Measurements from ENCODE around the gene SPTBN4.
"Not testable (repeated sequence)": the region's sequence is repeated elsewhere in the genome, so short reads cannot be mapped to it uniquely, and the experiment has no call there.

SPTBN4 gene

DNA sequence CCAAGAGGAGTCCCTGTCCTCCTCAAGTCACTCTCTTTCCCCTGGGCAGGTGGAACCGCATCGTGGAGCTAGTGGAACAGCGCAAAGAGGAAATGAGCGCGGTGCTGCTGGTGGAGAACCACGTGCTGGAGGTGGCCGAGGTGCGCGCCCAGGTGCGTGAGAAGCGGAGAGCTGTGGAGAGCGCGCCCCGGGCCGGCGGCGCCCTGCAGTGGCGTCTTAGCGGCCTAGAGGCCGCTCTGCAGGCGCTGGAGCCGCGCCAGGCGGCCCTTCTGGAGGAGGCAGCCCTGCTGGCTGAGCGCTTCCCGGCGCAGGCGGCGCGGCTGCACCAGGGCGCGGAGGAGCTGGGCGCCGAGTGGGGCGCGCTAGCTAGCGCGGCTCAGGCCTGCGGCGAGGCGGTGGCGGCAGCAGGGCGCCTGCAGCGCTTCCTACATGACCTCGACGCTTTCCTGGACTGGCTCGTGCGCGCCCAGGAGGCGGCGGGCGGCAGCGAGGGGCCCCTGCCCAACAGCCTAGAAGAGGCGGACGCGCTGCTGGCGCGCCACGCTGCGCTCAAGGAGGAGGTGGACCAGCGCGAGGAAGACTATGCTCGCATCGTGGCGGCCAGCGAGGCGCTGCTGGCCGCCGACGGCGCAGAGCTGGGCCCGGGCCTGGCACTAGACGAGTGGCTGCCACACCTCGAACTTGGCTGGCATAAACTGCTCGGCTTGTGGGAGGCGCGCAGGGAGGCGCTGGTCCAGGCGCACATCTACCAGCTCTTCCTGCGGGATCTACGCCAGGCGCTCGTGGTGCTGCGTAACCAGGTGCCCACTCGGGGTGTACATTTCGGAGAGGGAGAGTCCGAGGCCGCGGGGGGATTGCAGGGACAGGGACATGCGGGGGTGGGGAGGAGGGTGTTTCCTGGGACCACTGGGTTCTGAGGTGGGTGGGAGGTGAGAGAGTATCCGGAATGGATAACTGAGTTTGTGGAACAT lies 52.8 kb downstream of the SPTBN4 start:
- Histone ChIP-seq H3K27me3 (ENCODE audit: insufficient read depth, insufficient read length) (peaks cover 44% of the 10 kb centered on the region), H3K4me3 (ENCODE audit: insufficient read length, low read depth) (no peak overlapping the region), H3K9ac (ENCODE audit: insufficient read length, low read depth) (peak overlapping the region; percentile 50), H3K4me1 (ENCODE audit: insufficient read depth, insufficient read length) (no peaks in the 10 kb centered on the region), H3K36me3 (ENCODE audit: insufficient read depth, insufficient read length, low read length) (no peaks in the 10 kb centered on the region), H3K9me3 (ENCODE audit: insufficient read depth, low read length) (peaks cover 20% of the 10 kb centered on the region)
- TF ChIP-seq SUZ12 (IDR thresholded peaks at IDR 0.05; ENCODE audit: extremely low read depth, insufficient read depth, insufficient read length): no peak
- TF ChIP-seq ZNF274 (IDR thresholded peaks at IDR 0.05; ENCODE audit: low read depth, low read length): no peak
- no peak for TF ChIP-seq YY1 (IDR thresholded peaks at IDR 0.05; ENCODE audit: insufficient read depth, insufficient read length)
- DNase-seq (ENCODE audit: low read depth, low spot score): no peak

DNA sequence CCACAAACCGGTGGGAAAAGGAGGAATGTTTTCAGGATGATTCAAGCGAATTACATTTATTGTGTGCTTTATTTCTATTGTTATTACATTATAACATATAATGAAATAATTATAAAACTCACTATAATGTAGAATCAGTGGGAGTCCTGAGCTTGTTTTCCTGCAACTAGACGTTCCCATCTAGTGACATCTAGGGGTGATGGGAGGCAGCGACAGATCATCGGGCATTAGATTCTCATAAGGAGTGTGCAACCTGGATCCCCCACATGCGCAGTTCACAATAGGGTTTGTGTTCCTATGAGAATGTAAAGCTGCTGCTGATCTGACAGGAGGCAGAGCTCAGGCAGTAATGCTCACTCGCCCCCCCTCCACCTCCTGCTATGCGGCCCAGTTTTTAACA lies 54.5 kb downstream of the SPTBN4 start:
- Histone ChIP-seq H3K9me3 (ENCODE audit: insufficient read depth, low read length) (peaks cover 20% of the 10 kb centered on the region), H3K9ac (ENCODE audit: insufficient read length, low read depth) (no peak overlapping the region), H3K4me1 (ENCODE audit: insufficient read depth, insufficient read length) (no peaks in the 10 kb centered on the region), H3K27me3 (ENCODE audit: insufficient read depth, insufficient read length) (peaks cover 34% of the 10 kb centered on the region), H3K4me3 (ENCODE audit: insufficient read length, low read depth) (no peak overlapping the region), H3K36me3 (ENCODE audit: insufficient read depth, insufficient read length, low read length) (no peaks in the 10 kb centered on the region)
- DNase-seq (ENCODE audit: low read depth, low spot score): no peak
- TF ChIP-seq YY1 (IDR thresholded peaks at IDR 0.05; ENCODE audit: insufficient read depth, insufficient read length): no peak
- no peak for TF ChIP-seq SUZ12 (IDR thresholded peaks at IDR 0.05; ENCODE audit: extremely low read depth, insufficient read depth, insufficient read length)
- TF ChIP-seq ZNF274 (IDR thresholded peaks at IDR 0.05; ENCODE audit: low read depth, low read length): no peak

DNA sequence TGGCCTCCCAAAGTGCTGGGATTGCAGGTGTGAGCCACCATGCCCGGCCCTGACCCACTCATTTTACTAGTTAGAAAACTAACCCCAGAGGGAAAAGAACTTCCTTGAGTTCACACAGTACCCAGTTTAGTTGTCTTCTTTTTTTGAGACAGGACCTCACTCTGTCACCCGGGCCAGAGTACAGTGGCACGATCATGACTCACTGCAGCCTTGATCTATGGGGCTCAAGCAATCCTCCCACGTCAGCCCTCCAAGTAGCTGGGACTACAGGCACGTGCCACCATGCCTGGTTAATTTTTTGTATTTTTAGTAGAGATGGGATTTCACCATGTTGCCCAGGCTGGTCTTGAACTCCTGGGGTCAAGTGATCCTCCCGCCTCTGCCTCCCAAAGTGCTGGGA lies 55.1 kb downstream of the SPTBN4 start:
- H3K4me1 ChIP-seq (ENCODE audit: insufficient read depth, insufficient read length); H3K4me3 ChIP-seq (ENCODE audit: insufficient read length, low read depth); DNase-seq (ENCODE audit: low read depth, low spot score); H3K36me3 ChIP-seq (ENCODE audit: insufficient read depth, insufficient read length, low read length); H3K9ac ChIP-seq (ENCODE audit: insufficient read length, low read depth): not testable (repeated sequence)
- Histone ChIP-seq H3K9me3 (ENCODE audit: insufficient read depth, low read length) (peaks cover 20% of the 10 kb centered on the region), H3K27me3 (ENCODE audit: insufficient read depth, insufficient read length) (peaks cover 34% of the 10 kb centered on the region)

DNA sequence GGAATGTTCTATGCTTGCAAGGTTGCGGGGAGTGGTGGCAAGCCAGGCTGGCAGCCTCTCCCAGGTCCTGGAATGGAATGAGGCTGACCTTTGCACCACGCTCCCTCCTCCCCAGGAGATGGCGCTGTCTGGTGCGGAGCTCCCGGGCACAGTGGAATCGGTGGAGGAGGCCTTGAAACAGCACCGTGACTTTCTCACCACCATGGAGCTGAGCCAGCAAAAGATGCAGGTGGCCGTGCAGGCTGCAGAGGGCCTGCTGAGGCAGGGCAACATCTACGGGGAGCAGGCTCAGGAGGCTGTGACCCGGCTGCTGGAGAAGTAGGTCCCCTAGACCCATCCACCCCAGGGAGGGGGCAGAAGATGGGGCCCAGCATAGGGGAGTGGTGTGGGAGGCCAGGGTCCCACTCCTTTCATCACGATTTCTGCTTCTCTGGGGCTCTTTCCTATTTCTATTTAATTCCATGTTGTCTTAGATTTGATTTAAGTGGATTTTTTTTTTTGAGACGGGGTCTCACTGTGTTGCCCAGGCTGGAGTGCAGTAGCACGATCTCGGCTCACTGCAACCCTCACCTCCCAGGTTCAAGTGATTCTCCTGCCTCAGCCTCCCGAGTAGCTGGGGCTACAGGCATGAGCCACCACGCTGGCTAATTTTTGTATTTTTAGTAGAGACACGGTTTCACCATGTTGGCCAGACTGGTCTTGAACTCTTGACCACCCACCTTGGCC lies 56.7 kb downstream of the SPTBN4 start:
- Histone ChIP-seq H3K4me3 (ENCODE audit: insufficient read length, low read depth) (no peak overlapping the region), H3K4me1 (ENCODE audit: insufficient read depth, insufficient read length) (peaks cover 3% of the 10 kb centered on the region)

DNA sequence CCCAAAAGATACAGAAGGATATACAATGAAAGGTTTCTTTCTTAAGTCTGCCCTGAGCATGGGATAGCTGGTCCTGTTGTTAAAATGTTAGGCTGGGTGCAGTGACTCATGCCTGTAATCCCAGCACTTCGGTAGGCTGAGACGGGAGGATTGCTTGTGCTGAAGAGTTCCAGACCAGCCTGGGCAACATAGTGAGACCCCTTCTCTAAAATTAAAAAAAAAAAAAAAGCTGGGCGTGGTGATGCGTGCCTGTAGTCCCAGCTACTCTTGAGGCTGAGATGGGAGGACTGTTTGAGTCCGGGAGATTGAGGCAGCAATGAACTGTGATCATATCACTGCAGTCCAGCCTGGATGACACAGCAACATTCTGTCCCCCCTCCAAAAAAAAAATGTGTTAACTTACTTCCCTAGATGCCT lies 57.3 kb downstream of the SPTBN4 start:
- no peak overlapping the region for H3K9ac ChIP-seq (ENCODE audit: insufficient read length, low read depth)
- TF ChIP-seq ZNF274 (IDR thresholded peaks at IDR 0.05; ENCODE audit: low read depth, low read length): no peak
- TF ChIP-seq YY1 (IDR thresholded peaks at IDR 0.05; ENCODE audit: insufficient read depth, insufficient read length): no peak
- no peak for TF ChIP-seq SUZ12 (IDR thresholded peaks at IDR 0.05; ENCODE audit: extremely low read depth, insufficient read depth, insufficient read length)
- no peaks in the 10 kb centered on the region for H3K36me3 ChIP-seq (ENCODE audit: insufficient read depth, insufficient read length, low read length)
- H3K27me3 ChIP-seq (ENCODE audit: insufficient read depth, insufficient read length): peaks cover 18% of the 10 kb centered on the region
- H3K9me3 ChIP-seq (ENCODE audit: insufficient read depth, low read length): peaks cover 13% of the 10 kb centered on the region
- DNase-seq (ENCODE audit: low read depth, low spot score): no peak
- H3K4me3 ChIP-seq (ENCODE audit: insufficient read length, low read depth): no peak overlapping the region
- H3K4me1 ChIP-seq (ENCODE audit: insufficient read depth, insufficient read length): peaks cover 7% of the 10 kb centered on the region

More for the DNA sequence above, 56.7 kb downstream of the SPTBN4 start:
- Histone ChIP-seq H3K9ac (ENCODE audit: insufficient read length, low read depth) (no peak overlapping the region), H3K27me3 (ENCODE audit: insufficient read depth, insufficient read length) (peaks cover 24% of the 10 kb centered on the region), H3K36me3 (ENCODE audit: insufficient read depth, insufficient read length, low read length) (no peaks in the 10 kb centered on the region), H3K9me3 (ENCODE audit: insufficient read depth, low read length) (peaks cover 20% of the 10 kb centered on the region)
- peak; percentile 55 for DNase-seq (ENCODE audit: low read depth, low spot score)
- no peak for TF ChIP-seq SUZ12 (IDR thresholded peaks at IDR 0.05; ENCODE audit: extremely low read depth, insufficient read depth, insufficient read length)
- no peak for TF ChIP-seq YY1 (IDR thresholded peaks at IDR 0.05; ENCODE audit: insufficient read depth, insufficient read length)
- TF ChIP-seq ZNF274 (IDR thresholded peaks at IDR 0.05; ENCODE audit: low read depth, low read length): no peak

DNA sequence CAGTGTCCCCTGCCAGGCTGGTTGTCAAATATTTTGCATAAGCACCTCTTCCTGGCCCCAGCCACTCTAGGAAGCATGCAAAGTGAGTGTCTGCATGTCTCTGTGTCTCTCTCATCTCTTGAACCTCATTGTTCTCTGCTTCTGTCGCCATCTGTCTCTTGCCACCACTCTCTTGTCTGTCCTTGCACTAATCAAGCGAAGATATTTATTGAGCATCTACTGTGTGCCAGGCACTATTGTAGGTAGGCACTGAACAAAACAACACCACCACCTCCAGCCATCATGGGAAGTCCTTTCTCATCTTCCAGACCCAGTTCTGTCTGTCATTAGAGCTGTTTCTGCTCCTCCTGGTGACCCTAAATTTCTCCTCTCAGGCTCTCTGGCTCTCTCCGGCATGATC lies 57.9 kb downstream of the SPTBN4 start:
- no peak for TF ChIP-seq ZNF274 (IDR thresholded peaks at IDR 0.05; ENCODE audit: low read depth, low read length)
- TF ChIP-seq SUZ12 (IDR thresholded peaks at IDR 0.05; ENCODE audit: extremely low read depth, insufficient read depth, insufficient read length): no peak
- TF ChIP-seq YY1 (IDR thresholded peaks at IDR 0.05; ENCODE audit: insufficient read depth, insufficient read length): no peak
- no peaks in the 10 kb centered on the region for H3K36me3 ChIP-seq (ENCODE audit: insufficient read depth, insufficient read length, low read length)
- peaks cover 13% of the 10 kb centered on the region for H3K9me3 ChIP-seq (ENCODE audit: insufficient read depth, low read length)
- H3K9ac ChIP-seq (ENCODE audit: insufficient read length, low read depth): no peak overlapping the region
- H3K4me1 ChIP-seq (ENCODE audit: insufficient read depth, insufficient read length): peaks cover 7% of the 10 kb centered on the region
- H3K27me3 ChIP-seq (ENCODE audit: insufficient read depth, insufficient read length): peaks cover 12% of the 10 kb centered on the region
- H3K4me3 ChIP-seq (ENCODE audit: insufficient read length, low read depth): no peak overlapping the region
- no peak for DNase-seq (ENCODE audit: low read depth, low spot score)

Data from NT2/D1 (cell line).